ENCODE measurements around the gene SSBP2.
"Not testable (repeated sequence)": the region's sequence is repeated elsewhere in the genome, so short reads cannot be mapped to it uniquely, and the experiment has no call there.

Gene SSBP2

GRCh38 chr5:81728301-81728700 is 22.6 kb downstream of the SSBP2 start:
- H3K27ac ChIP-seq (ENCODE audit: low read depth, low read length): no peak overlapping the region
- H3K36me3 ChIP-seq (ENCODE audit: insufficient read depth, low read length): no peaks in the 10 kb centered on the region
- no peak overlapping the region for H3K9ac ChIP-seq (ENCODE audit: low read length)
- peaks cover 26% of the 10 kb centered on the region for H3K4me1 ChIP-seq (ENCODE audit: insufficient read depth, low read length)
- no peak overlapping the region for H3K4me3 ChIP-seq (ENCODE audit: low read depth in 1 of 2, low read length in 2 of 2)
- no peaks in the 10 kb centered on the region for H3K27me3 ChIP-seq (ENCODE audit: control insufficient read depth in 1 of 2, insufficient read depth in 2 of 2, low read length in 2 of 2)
- no peaks in the 10 kb centered on the region for H3K9me3 ChIP-seq (ENCODE audit: low read length)

- Histone ChIP-seq H3K27ac (ENCODE audit: low read depth, low read length) (no peak overlapping the region), H3K4me1 (ENCODE audit: insufficient read depth, low read length) (peaks cover 36% of the 10 kb centered on the region), H3K27me3 (ENCODE audit: control insufficient read depth in 1 of 2, insufficient read depth in 2 of 2, low read length in 2 of 2) (no peaks in the 10 kb centered on the region), H3K36me3 (ENCODE audit: insufficient read depth, low read length) (no peaks in the 10 kb centered on the region), H3K9me3 (ENCODE audit: low read length) (no peaks in the 10 kb centered on the region), H3K4me3 (ENCODE audit: low read depth in 1 of 2, low read length in 2 of 2) (no peak overlapping the region), H3K9ac (ENCODE audit: low read length) (no peak overlapping the region)
These were observed 24.6 kb downstream of the SSBP2 start for GRCh38 chr5:81726297-81726696.

GRCh38 chr5:81724571-81724970 is 26.3 kb downstream of the SSBP2 start:
- Histone ChIP-seq H3K36me3 (ENCODE audit: insufficient read depth, low read length) (no peaks in the 10 kb centered on the region), H3K9ac (ENCODE audit: low read length) (no peak overlapping the region), H3K9me3 (ENCODE audit: low read length) (no peaks in the 10 kb centered on the region), H3K4me1 (ENCODE audit: insufficient read depth, low read length) (peaks cover 54% of the 10 kb centered on the region), H3K27ac (ENCODE audit: low read depth, low read length) (no peak overlapping the region), H3K4me3 (ENCODE audit: low read depth in 1 of 2, low read length in 2 of 2) (no peak overlapping the region), H3K27me3 (ENCODE audit: control insufficient read depth in 1 of 2, insufficient read depth in 2 of 2, low read length in 2 of 2) (no peaks in the 10 kb centered on the region)

- Histone ChIP-seq H3K9me3 (ENCODE audit: low read length) (no peaks in the 10 kb centered on the region), H3K9ac (ENCODE audit: low read length) (no peak overlapping the region), H3K27me3 (ENCODE audit: control insufficient read depth in 1 of 2, insufficient read depth in 2 of 2, low read length in 2 of 2) (no peaks in the 10 kb centered on the region), H3K27ac (ENCODE audit: low read depth, low read length) (no peak overlapping the region), H3K4me3 (ENCODE audit: low read depth in 1 of 2, low read length in 2 of 2) (no peak overlapping the region), H3K4me1 (ENCODE audit: insufficient read depth, low read length) (peaks cover 58% of the 10 kb centered on the region), H3K36me3 (ENCODE audit: insufficient read depth, low read length) (no peaks in the 10 kb centered on the region)
These were observed 26.8 kb downstream of the SSBP2 start for GRCh38 chr5:81724108-81724507.

- Histone ChIP-seq H3K4me1 (ENCODE audit: insufficient read depth, low read length) (peaks cover 61% of the 10 kb centered on the region), H3K27ac (ENCODE audit: low read depth, low read length) (no peak overlapping the region), H3K9ac (ENCODE audit: low read length) (no peak overlapping the region), H3K4me3 (ENCODE audit: low read depth in 1 of 2, low read length in 2 of 2) (no peak overlapping the region), H3K27me3 (ENCODE audit: control insufficient read depth in 1 of 2, insufficient read depth in 2 of 2, low read length in 2 of 2) (no peaks in the 10 kb centered on the region), H3K36me3 (ENCODE audit: insufficient read depth, low read length) (no peaks in the 10 kb centered on the region), H3K9me3 (ENCODE audit: low read length) (no peaks in the 10 kb centered on the region)
These were observed 29.8 kb downstream of the SSBP2 start for GRCh38 chr5:81721049-81721448.

GRCh38 chr5:81719743-81720345 is 31.1 kb downstream of the SSBP2 start:
- no peak overlapping the region for H3K9ac ChIP-seq (ENCODE audit: low read length)
- no peaks in the 10 kb centered on the region for H3K9me3 ChIP-seq (ENCODE audit: low read length)
- no peaks in the 10 kb centered on the region for H3K36me3 ChIP-seq (ENCODE audit: insufficient read depth, low read length)
- no peaks in the 10 kb centered on the region for H3K27me3 ChIP-seq (ENCODE audit: control insufficient read depth in 1 of 2, insufficient read depth in 2 of 2, low read length in 2 of 2)
- no peak overlapping the region for H3K27ac ChIP-seq (ENCODE audit: low read depth, low read length)
- peaks cover 60% of the 10 kb centered on the region for H3K4me1 ChIP-seq (ENCODE audit: insufficient read depth, low read length)
- no peak overlapping the region for H3K4me3 ChIP-seq (ENCODE audit: low read depth in 1 of 2, low read length in 2 of 2)

- Histone ChIP-seq H3K9me3 (ENCODE audit: low read length) (no peaks in the 10 kb centered on the region), H3K27ac (ENCODE audit: low read depth, low read length) (no peak overlapping the region), H3K27me3 (ENCODE audit: control insufficient read depth in 1 of 2, insufficient read depth in 2 of 2, low read length in 2 of 2) (no peaks in the 10 kb centered on the region), H3K36me3 (ENCODE audit: insufficient read depth, low read length) (no peaks in the 10 kb centered on the region), H3K9ac (ENCODE audit: low read length) (no peak overlapping the region), H3K4me3 (ENCODE audit: low read depth in 1 of 2, low read length in 2 of 2) (no peak overlapping the region), H3K4me1 (ENCODE audit: insufficient read depth, low read length) (peaks cover 58% of the 10 kb centered on the region)
These were observed 32.6 kb downstream of the SSBP2 start for GRCh38 chr5:81718300-81718699.

- no peak overlapping the region for H3K27ac ChIP-seq (ENCODE audit: low read depth, low read length)
- H3K36me3 ChIP-seq (ENCODE audit: insufficient read depth, low read length): no peaks in the 10 kb centered on the region
- H3K9me3 ChIP-seq (ENCODE audit: low read length): no peaks in the 10 kb centered on the region
- H3K9ac ChIP-seq (ENCODE audit: low read length): no peak overlapping the region
- H3K27me3 ChIP-seq (ENCODE audit: control insufficient read depth in 1 of 2, insufficient read depth in 2 of 2, low read length in 2 of 2): no peaks in the 10 kb centered on the region
- H3K4me1 ChIP-seq (ENCODE audit: insufficient read depth, low read length): peaks cover 58% of the 10 kb centered on the region
- H3K4me3 ChIP-seq (ENCODE audit: low read depth in 1 of 2, low read length in 2 of 2): no peak overlapping the region
These were observed 33.0 kb downstream of the SSBP2 start for GRCh38 chr5:81717860-81718259.

GRCh38 chr5:81717226-81717625 is 33.7 kb downstream of the SSBP2 start:
- Histone ChIP-seq H3K9ac (ENCODE audit: low read length) (no peak overlapping the region), H3K27me3 (ENCODE audit: control insufficient read depth in 1 of 2, insufficient read depth in 2 of 2, low read length in 2 of 2) (no peaks in the 10 kb centered on the region), H3K27ac (ENCODE audit: low read depth, low read length) (no peak overlapping the region), H3K4me3 (ENCODE audit: low read depth in 1 of 2, low read length in 2 of 2) (no peak overlapping the region), H3K36me3 (ENCODE audit: insufficient read depth, low read length) (no peaks in the 10 kb centered on the region), H3K4me1 (ENCODE audit: insufficient read depth, low read length) (peaks cover 56% of the 10 kb centered on the region), H3K9me3 (ENCODE audit: low read length) (no peaks in the 10 kb centered on the region)

GRCh38 chr5:81714076-81714475 is 36.8 kb downstream of the SSBP2 start:
- H3K27ac ChIP-seq (ENCODE audit: low read depth, low read length); H3K36me3 ChIP-seq (ENCODE audit: insufficient read depth, low read length); H3K27me3 ChIP-seq (ENCODE audit: control insufficient read depth in 1 of 2, insufficient read depth in 2 of 2, low read length in 2 of 2); H3K9ac ChIP-seq (ENCODE audit: low read length); H3K4me3 ChIP-seq (ENCODE audit: low read depth in 1 of 2, low read length in 2 of 2); H3K9me3 ChIP-seq (ENCODE audit: low read length): not testable (repeated sequence)
- peaks cover 42% of the 10 kb centered on the region for H3K4me1 ChIP-seq (ENCODE audit: insufficient read depth, low read length)

GRCh38 chr5:81708889-81709288 is 42.0 kb downstream of the SSBP2 start:
- H3K9me3 ChIP-seq (ENCODE audit: low read length): no peaks in the 10 kb centered on the region
- H3K4me1 ChIP-seq (ENCODE audit: insufficient read depth, low read length): peaks cover 32% of the 10 kb centered on the region
- H3K27me3 ChIP-seq (ENCODE audit: control insufficient read depth in 1 of 2, insufficient read depth in 2 of 2, low read length in 2 of 2): no peaks in the 10 kb centered on the region
- no peaks in the 10 kb centered on the region for H3K36me3 ChIP-seq (ENCODE audit: insufficient read depth, low read length)
- H3K27ac ChIP-seq (ENCODE audit: low read depth, low read length): no peak overlapping the region
- H3K9ac ChIP-seq (ENCODE audit: low read length): no peak overlapping the region
- H3K4me3 ChIP-seq (ENCODE audit: low read depth in 1 of 2, low read length in 2 of 2): no peak overlapping the region

- no peaks in the 10 kb centered on the region for H3K9me3 ChIP-seq (ENCODE audit: low read length)
- peaks cover 4% of the 10 kb centered on the region for H3K4me1 ChIP-seq (ENCODE audit: insufficient read depth, low read length)
- H3K9ac ChIP-seq (ENCODE audit: low read length): no peak overlapping the region
- no peaks in the 10 kb centered on the region for H3K27me3 ChIP-seq (ENCODE audit: control insufficient read depth in 1 of 2, insufficient read depth in 2 of 2, low read length in 2 of 2)
- no peaks in the 10 kb centered on the region for H3K36me3 ChIP-seq (ENCODE audit: insufficient read depth, low read length)
- no peak overlapping the region for H3K4me3 ChIP-seq (ENCODE audit: low read depth in 1 of 2, low read length in 2 of 2)
- no peak overlapping the region for H3K27ac ChIP-seq (ENCODE audit: low read depth, low read length)
These were observed 47.1 kb downstream of the SSBP2 start for GRCh38 chr5:81703840-81704239.

All from muscle layer of colon (tissue), 2 donors.